Left lobe of liver (tissue), 2 donors: ENCODE data around the gene SLC19A1. TPM values are rescaled to one million over a fixed set of nuclear protein-coding genes. Genes with fewer than 3 reads are reported as not detected.

Experiments used
- ATAC-seq: fragments of 200-7000 bp; cut with Tn5 transposase; one replicate; pipeline ENCODE4 v1.9.1; 2020; ENCODE audit warnings: mild to moderate bottlenecking, moderate library complexity
- DNase-seq: peaks from one replicate; pipeline ENCODE4 v3.0.0-alpha.2; 2020; ENCODE audit warnings: low spot score
- total RNA-seq: library from RNA; stranded (reverse); gene quantifications from one replicate; pipeline ENCODE4 v1.2.1, GENCODE V29; 2021
- donor health status: DM: no; HTN: no; CAD: no; lungs with moderate emphysema.
- donor health status: DM: no; HTN: yes; CAD: no.

The SLC19A1 gene
- total RNA-seq, 1 donor from 2014 or later = 13.7 TPM

DNA sequence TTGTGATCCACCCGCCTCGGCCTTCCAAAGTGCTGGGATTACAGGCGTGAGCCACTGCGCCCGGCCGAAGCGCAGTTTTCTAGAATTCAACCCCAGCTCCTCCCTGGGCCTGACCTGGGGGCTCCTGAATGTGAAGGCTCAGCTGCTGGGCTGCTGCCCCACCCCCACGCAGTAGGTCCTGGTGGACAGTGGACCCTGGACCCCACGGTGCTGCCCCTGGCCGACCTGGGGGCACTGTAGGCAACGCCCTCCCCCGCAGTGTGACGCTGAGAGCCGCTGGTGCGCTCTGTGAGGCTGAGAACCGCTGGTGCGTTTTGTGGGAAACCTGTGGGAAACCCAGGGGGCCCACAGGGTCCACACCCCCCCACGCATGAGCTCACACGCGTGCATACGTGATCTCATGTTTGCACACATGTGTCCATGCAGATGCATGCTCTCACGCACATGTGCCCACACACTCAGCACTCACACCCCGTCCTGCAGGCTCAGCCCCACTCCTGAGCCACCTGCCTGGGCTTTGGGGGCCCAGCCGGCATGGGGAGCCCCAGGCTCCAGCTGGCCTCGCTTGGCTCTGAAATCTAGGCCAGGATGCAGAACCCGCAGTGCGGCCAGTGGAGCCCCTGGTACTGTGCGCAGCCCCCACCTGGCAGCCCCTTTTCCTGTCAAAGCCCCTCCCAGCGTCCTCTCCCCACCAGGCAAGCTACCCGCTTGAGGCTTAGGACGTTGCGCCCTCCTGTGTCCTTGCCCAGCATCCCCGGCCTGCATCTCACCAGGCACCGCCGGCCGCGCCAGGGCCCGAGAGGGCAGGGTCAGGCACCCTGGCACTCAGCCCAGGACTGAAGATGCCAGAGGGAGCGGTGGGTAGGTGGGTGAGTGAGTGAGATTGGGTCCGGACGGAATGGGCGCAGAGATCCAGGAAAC is 69.5 kb downstream of the SLC19A1 start:
- peak; percentile 46 for ATAC-seq

GRCh38 chr21:45471525-45472221 is 70.6 kb downstream of the SLC19A1 start:
- peak; percentile 32 for ATAC-seq

More for the DNA sequence above, 69.5 kb downstream of the SLC19A1 start:
- DNase-seq = peak; percentile 87

GRCh38 chr21:45470773-45471524 is 71.3 kb downstream of the SLC19A1 start:
- ATAC-seq (peak; percentile 41), DNase-seq (peak; percentile 82)

More at GRCh38 chr21:45471525-45472221, 70.6 kb downstream of the SLC19A1 start:
- DNase-seq = peak; percentile 81

DNA sequence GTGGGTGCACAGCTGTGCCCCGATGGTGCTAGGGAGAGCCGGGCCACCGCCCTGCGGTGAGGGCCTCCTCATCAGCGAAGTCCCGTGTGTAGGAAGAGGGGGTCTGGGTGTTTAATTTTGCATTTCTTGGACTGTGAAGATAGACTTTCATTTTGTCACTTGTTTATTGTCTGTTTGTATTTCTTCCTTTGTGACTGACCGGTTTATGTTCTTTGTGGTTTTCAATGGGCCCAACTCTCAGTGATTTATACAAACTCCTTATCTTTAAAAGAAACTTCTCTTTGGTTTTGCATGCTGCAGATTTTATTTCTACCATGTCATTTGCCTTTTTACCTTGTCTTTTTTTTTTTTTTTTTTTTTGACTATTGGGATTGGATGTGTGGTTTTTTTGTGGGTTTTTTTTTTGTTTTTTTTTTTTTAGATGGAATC is 72.1 kb downstream of the SLC19A1 start:
- ATAC-seq = no peak
- DNase-seq = no peak

GRCh38 chr21:45469273-45470086 is 72.8 kb downstream of the SLC19A1 start:
- ATAC-seq (peak; percentile 44), DNase-seq (peak; percentile 96)

DNA sequence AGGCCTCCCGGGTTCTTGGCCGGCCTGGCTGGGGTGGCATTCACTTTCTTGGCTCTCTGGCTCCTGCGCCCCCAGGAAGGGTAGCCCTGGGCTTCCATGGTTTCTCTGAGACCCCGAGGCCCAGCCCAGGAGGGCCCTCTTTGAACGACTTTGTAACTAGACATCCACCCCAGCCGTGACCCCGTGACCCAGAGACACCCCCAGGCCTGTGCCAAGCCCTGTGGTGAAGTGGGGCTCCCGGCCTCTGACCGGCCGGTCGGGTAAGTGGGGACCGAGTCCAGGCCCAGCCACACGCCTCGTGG is 73.3 kb downstream of the SLC19A1 start:
- DNase-seq = no peak
- no peak for ATAC-seq

DNA sequence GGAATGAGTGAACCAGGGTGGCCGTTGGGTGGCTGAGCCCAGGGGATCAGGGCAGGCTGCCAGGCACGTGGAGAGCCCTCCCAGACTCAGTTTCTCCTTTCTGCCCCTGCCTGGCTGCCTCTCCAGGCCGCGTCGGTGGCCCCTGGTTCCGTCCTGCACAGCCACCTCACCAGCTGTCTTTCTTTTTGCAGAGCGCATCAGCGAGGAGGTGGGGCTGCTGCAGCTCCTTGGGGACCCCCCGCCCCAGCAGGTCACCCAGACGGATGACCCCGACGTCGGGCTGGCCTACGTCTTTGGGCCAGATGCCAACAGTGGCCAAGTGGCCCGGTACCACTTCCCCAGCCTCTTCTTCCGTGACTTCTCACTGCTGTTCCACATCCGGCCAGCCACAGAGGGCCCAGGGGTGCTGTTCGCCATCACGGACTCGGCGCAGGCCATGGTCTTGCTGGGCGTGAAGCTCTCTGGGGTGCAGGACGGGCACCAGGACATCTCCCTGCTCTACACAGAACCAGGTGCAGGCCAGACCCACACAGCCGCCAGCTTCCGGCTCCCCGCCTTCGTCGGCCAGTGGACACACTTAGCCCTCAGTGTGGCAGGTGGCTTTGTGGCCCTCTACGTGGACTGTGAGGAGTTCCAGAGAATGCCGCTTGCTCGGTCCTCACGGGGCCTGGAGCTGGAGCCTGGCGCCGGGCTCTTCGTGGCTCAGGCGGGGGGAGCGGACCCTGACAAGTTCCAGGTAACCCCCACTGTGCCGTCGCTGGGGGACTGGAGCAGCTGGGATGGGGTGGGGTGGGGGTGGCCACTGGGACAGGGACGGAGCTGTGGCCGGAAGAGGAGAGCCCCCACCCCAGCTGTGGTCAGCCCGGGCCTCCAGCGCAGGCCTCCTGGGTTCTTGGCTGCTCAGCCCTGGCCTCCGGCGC is 73.9 kb downstream of the SLC19A1 start:
- DNase-seq (no peak), ATAC-seq (no peak)

GRCh38 chr21:45467221-45467779 is 74.9 kb downstream of the SLC19A1 start:
- ATAC-seq (no peak), DNase-seq (no peak)

DNA sequence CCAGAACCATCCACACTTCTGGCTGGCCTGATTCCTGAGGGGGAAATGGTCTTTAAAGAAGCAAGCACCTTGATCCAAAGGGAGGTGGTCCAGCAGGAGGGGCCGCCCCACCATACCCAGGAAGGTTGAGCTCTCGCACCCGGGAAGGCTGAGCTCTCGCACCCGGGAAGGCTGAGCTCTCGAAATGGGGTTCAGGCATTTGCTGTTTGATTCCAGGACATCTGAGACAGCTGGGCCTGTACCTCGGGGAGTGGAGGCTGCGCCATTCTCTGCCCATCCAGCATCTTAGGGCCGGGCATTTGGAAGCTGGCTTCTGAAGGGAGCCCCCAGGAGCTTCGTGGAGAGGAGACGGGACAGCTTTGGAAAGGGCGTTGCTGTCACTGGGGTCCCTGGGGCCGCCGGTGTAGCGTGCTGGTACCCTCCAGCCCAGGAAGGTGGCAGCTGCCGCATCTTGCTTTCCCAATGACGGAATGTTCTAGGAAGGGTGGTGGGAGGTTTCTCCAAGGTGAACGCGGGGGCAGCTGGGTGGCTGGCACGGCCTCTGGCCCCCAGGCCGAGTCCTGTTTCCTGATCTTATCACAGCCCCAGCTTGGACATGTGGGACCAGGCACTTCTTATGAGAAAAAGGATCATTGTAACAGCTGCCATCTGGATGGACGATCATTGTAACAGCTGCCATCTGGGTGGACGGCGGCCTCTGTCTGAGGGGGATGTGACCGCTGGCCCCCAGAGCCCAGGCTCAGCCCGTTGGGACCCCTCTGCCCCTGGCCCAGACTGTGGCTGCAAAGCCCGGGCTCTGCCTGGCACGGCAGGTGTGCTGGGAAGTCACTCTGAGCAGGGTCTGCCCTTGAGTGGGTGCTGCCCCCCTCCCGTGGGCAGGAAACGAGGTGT is 75.7 kb downstream of the SLC19A1 start:
- DNase-seq (no peak), ATAC-seq (no peak)

DNA sequence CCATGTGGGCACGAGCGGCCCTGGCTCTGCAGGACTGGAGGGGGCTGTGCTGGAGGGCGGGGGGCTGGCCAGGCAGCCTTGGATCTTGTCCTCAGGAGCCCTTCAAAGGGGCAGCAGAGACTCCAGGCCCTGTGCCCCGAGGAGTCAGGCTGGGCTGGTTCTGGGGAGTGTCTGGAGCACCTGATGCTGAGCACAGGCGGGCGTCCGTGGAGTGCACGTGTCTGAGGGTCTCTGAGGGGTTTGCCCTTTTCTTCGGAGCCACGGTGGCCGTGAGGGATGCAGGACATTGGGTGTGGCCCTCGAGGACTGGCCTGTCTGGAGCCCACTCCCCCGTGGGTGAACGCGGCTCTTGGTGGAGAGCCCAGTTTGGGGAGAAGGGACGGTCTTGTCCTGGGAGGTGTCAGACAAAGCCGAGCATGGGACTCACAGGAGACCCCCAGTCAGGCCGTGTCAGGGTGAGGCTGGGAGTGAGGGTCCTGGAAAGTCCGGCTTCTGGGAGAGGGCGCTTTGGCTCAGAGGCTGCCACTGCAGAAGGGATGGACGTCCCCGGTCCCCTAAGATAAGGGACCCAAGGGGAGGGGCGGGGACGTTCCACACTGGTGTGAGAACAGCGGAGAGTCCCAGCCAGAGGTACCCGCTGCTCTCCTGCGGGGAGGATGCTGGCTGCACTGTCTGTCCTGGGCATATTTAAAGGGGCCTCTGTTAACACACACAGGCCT is 76.5 kb downstream of the SLC19A1 start:
- DNase-seq (no peak), ATAC-seq (no peak)

DNA sequence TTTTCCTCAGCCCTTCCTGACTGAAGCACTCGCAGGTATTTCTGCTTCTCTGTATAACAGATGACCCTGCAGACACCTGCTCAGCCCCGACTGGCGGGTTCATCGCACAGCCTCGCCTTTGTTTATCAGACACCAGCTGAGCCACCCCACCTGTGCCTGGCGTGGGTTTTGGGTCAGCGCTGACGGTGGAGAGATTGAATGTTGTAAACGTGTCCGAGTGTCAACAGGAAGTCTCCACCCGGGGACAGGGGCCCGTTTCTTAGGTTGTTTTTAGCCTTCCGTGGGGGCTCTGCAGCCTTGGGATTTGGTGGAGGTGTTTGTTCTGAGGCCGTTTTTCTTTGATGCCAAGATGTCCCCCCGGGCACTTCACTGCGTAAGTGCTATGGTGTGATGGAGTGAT is 77.1 kb downstream of the SLC19A1 start:
- no peak for DNase-seq
- ATAC-seq = no peak

DNA sequence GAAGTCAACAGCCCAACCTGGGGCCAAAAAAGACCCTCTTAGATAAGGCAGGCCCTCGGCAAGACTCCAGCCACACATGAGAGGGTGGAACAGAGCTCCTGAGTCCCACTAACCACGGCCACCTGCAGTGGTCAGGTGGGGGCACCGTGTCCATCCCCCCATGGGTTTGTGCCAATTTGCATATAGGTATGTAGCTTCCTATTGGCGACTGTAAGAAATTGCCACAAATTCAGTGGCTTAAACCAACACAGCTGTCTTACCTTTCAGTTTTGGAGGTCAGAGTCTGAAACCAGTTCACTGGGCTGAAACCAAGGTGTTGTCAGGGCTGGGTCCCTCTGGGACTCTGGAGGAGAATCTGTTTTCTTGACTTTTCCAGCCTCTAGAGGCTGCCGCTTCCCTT is 77.9 kb downstream of the SLC19A1 start:
- DNase-seq = no peak
- no peak for ATAC-seq

DNA sequence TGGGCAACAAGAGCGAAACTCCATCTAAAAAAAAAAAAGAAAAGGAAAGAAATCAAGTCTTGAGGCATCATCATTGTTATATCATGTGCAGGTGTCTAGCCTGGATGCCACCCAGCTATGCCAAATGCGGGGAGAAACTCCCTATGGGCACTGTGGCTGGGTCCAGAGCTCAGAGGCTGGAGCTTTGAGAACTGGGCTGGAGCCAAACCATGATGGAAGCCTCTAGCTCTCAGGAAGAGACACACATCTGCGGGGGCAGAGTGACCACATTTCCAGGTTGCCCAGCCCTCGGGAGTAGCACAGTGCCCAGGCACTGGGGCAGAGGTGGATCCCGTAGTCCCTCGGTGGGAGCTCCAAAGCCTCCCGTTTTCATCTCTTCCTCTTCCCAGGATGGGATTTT is 78.4 kb downstream of the SLC19A1 start:
- DNase-seq (no peak), ATAC-seq (no peak)

- no peak for DNase-seq
- ATAC-seq = no peak
Observed at GRCh38 chr21:45461806-45462341, 80.4 kb downstream of the SLC19A1 start.

DNA sequence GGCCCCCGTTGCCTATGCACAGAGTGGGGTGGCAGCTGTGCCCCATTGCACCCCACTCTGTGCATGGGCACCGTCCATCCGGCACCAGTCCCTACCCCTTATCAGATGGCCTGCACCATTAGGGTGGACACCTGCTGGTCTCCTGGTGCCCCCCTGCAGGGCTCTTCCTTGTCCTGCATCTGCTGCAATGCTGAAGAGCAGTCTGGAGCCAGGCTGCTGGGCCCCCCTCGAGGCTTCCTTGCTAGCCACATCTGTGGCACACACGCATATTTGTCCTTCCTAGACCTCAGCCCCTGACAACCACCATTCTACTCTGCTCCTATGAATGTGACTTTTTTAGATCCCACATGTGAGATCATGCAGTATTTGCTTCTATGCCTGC is 80.9 kb downstream of the SLC19A1 start:
- DNase-seq (no peak), ATAC-seq (no peak)

- DNase-seq (peak; percentile 53), ATAC-seq (peak; percentile 21)
Observed at GRCh38 chr21:45460611-45461368, 81.5 kb downstream of the SLC19A1 start.
